Thymus (tissue), 11 donors: ENCODE measurements around the gene CSTF1. TPM values are rescaled to one million over a fixed set of nuclear protein-coding genes. Genes with fewer than 3 reads are reported as not detected.
"Not testable (repeated sequence)": the region's sequence is repeated elsewhere in the genome, so short reads cannot be mapped to it uniquely, and the experiment has no call there.

Experiments used
- DNase-seq, 9 donors: peaks; one replicate each; pipeline ENCODE4 v3.0.0-alpha.2; 2013; ENCODE audit warnings: low spot score in 9 of 9, low read depth in 6 of 9, missing footprints in 1 of 9
- H3K27ac ChIP-seq, 2 donors: one replicate each; pipeline ENCODE4 v1.5.1; 2013; ENCODE audit warnings: control low read depth in 1 of 2, low read depth in 1 of 2, low read length in 1 of 2, mild to moderate bottlenecking in 1 of 2, moderate library complexity in 1 of 2
- H3K27me3 ChIP-seq, 2 donors: one replicate each; pipeline ENCODE4 v1.5.1; 2013; ENCODE audit warnings: low read length in 1 of 2; ENCODE audit not compliant: control insufficient read depth in 2 of 2, insufficient read depth in 1 of 2
- H3K36me3 ChIP-seq, 2 donors: one replicate each; pipeline ENCODE4 v1.5.1; 2013; ENCODE audit warnings: low read length in 1 of 2, mild to moderate bottlenecking in 1 of 2, moderate library complexity in 1 of 2; ENCODE audit not compliant: control insufficient read depth in 2 of 2, insufficient read depth in 2 of 2
- H3K4me1 ChIP-seq, 2 donors: one replicate each; pipeline ENCODE4 v1.5.1; 2013; ENCODE audit warnings: low read length in 2 of 2; ENCODE audit not compliant: control insufficient read depth in 2 of 2, insufficient read depth in 2 of 2
- H3K4me3 ChIP-seq, 2 donors: one replicate each; pipeline ENCODE4 v1.5.1; 2013; ENCODE audit warnings: low read length in 2 of 2, control low read depth in 1 of 2, mild to moderate bottlenecking in 1 of 2
- H3K9me3 ChIP-seq, 2 donors: one replicate each; pipeline ENCODE4 v1.5.1; 2013; ENCODE audit warnings: low read length in 1 of 2, mild to moderate bottlenecking in 1 of 2; ENCODE audit not compliant: control insufficient read depth in 2 of 2, insufficient read depth in 1 of 2
- WGBS: extraction: QIAGEN DNeasy Blood & Tissue Kit; methylation state at CpG from one replicate; pipeline ENCODE4 v1.1.7; 2013; 5-methylcytosine and 5-hydroxymethylcytosine counted together
- polyA plus RNA-seq: library from polyadenylated mRNA; stranded (reverse); fragments of 200-250 nt; gene quantifications from one replicate; pipeline ENCODE4 v1.2.3, GENCODE V29; 2013
- total RNA-seq: library from RNA; stranded (reverse); fragments of 120-200 nt; gene quantifications from one replicate; pipeline ENCODE4 v1.2.4, GENCODE V29; 2013
- donor health status: healthy.

CSTF1 gene
- total and polyA plus RNA-seq, 2 donors, result 16.0 to 35.0 TPM

- H3K4me3 ChIP-seq, result peak overlapping the region; percentile 77 to 80
- peaks cover 16 to 17% of the 10 kb centered on the region in 2 donors for H3K4me1 ChIP-seq
- DNase-seq, result peak in 1 of 9 donors; percentile 17
- no peaks in the 10 kb centered on the region for H3K27me3 ChIP-seq
- 45% methylated on average over 10 of the region's 10 CpGs for WGBS
- peaks cover 10 to 43% of the 10 kb centered on the region in 2 donors for H3K36me3 ChIP-seq
- no peaks in the 10 kb centered on the region for H3K9me3 ChIP-seq
- peak overlapping the region in 1 of 2 donors; percentile 99 for H3K27ac ChIP-seq
Measured at GRCh38 chr20:56391037-56391436, 1.4 kb upstream of the CSTF1 start.

- peaks cover 11 to 44% of the 10 kb centered on the region in 2 donors for H3K36me3 ChIP-seq
- peak overlapping the region; percentile 89 to 99 for H3K27ac ChIP-seq
- peak in 1 of 9 donors; percentile 12 for DNase-seq
- H3K4me1 ChIP-seq, result peaks cover 16 to 17% of the 10 kb centered on the region in 2 donors
- no peaks in the 10 kb centered on the region for H3K27me3 ChIP-seq
- H3K9me3 ChIP-seq, result no peaks in the 10 kb centered on the region
- peak overlapping the region; percentile 77 to 80 for H3K4me3 ChIP-seq
- under 1% methylated on average over 29 of the region's 29 CpGs for WGBS
Measured at GRCh38 chr20:56391596-56392131, 781 bp upstream of the CSTF1 start.

- peak overlapping the region; percentile 89 to 99 for H3K27ac ChIP-seq
Measured at GRCh38 chr20:56392881-56393482, 537 bp downstream of the CSTF1 start.

GRCh38 chr20:56393653-56394052 lies 1.2 kb downstream of the CSTF1 start:
- Histone ChIP-seq H3K27ac (no peak overlapping the region), H3K27me3 (no peaks in the 10 kb centered on the region), H3K36me3 (peaks cover 28 to 49% of the 10 kb centered on the region in 2 donors), H3K4me3 (peak overlapping the region; percentile 77 to 80), H3K4me1 (peaks cover 16 to 17% of the 10 kb centered on the region in 2 donors), H3K9me3 (no peaks in the 10 kb centered on the region)
- DNase-seq, result no peak
- WGBS, result 90% methylated on average over 8 of the region's 8 CpGs

More at GRCh38 chr20:56392881-56393482, 537 bp downstream of the CSTF1 start:
- peaks cover 23 to 48% of the 10 kb centered on the region in 2 donors for H3K36me3 ChIP-seq
- H3K9me3 ChIP-seq, result no peaks in the 10 kb centered on the region
- H3K27me3 ChIP-seq, result no peaks in the 10 kb centered on the region
- 1% methylated on average over 18 of the region's 18 CpGs for WGBS
- DNase-seq, result peak in 2 of 9 donors; percentile 10 to 38
- H3K4me3 ChIP-seq, result peak overlapping the region; percentile 77 to 80
- H3K4me1 ChIP-seq, result peaks cover 16 to 17% of the 10 kb centered on the region in 2 donors

GRCh38 chr20:56395166-56395565 lies 2.7 kb downstream of the CSTF1 start:
- peaks cover 34 to 51% of the 10 kb centered on the region in 2 donors for H3K36me3 ChIP-seq

GRCh38 chr20:56400001-56400640 lies 7.7 kb downstream of the CSTF1 start:
- H3K27me3 ChIP-seq, result no peaks in the 10 kb centered on the region
- peaks cover 59 to 79% of the 10 kb centered on the region in 2 donors for H3K36me3 ChIP-seq
- DNase-seq, result peak in 7 of 9 donors; percentile 61 to 85 (median 74)
- H3K4me1 ChIP-seq, result no peaks in the 10 kb centered on the region
- H3K4me3 ChIP-seq, result no peak overlapping the region
- H3K9me3 ChIP-seq, result peaks cover 0 to 1% of the 10 kb centered on the region in 2 donors
- H3K27ac ChIP-seq, result no peak overlapping the region

More at GRCh38 chr20:56395166-56395565, 2.7 kb downstream of the CSTF1 start:
- 94% methylated on average over 4 of the region's 4 CpGs for whole genome bisulfite sequencing
- H3K9me3 ChIP-seq, result no peaks in the 10 kb centered on the region
- no peak overlapping the region for H3K4me3 ChIP-seq
- peaks cover 13 to 16% of the 10 kb centered on the region in 2 donors for H3K4me1 ChIP-seq
- DNase-seq, result no peak
- no peak overlapping the region for H3K27ac ChIP-seq
- H3K27me3 ChIP-seq, result no peaks in the 10 kb centered on the region

GRCh38 chr20:56403465-56403864 lies 11.0 kb downstream of the CSTF1 start:
- H3K27ac ChIP-seq, result no peak overlapping the region
- H3K9me3 ChIP-seq, result peaks cover 0 to 1% of the 10 kb centered on the region in 2 donors
- no peak for DNase-seq
- no peaks in the 10 kb centered on the region for H3K27me3 ChIP-seq
- H3K36me3 ChIP-seq, result peaks cover 50 to 71% of the 10 kb centered on the region in 2 donors
- no peaks in the 10 kb centered on the region for H3K4me1 ChIP-seq
- 98% methylated on average over 26 of the region's 26 CpGs for WGBS
- no peak overlapping the region for H3K4me3 ChIP-seq

- not testable (repeated sequence) for DNase-seq, H3K27me3 ChIP-seq, H3K27ac ChIP-seq, H3K9me3 ChIP-seq, H3K4me1 ChIP-seq, H3K4me3 ChIP-seq
- H3K36me3 ChIP-seq, result peaks cover 47 to 64% of the 10 kb centered on the region in 2 donors
- WGBS, result 97% methylated on average over 12 of the region's 12 CpGs
Measured at GRCh38 chr20:56405356-56405755, 12.9 kb downstream of the CSTF1 start.

GRCh38 chr20:56406910-56407309 lies 14.5 kb downstream of the CSTF1 start:
- 98% methylated on average over 3 of the region's 3 CpGs for WGBS
- no peak overlapping the region for H3K4me3 ChIP-seq
- peaks cover 39 to 51% of the 10 kb centered on the region in 2 donors for H3K36me3 ChIP-seq
- H3K27ac ChIP-seq, result no peak overlapping the region
- H3K27me3 ChIP-seq, result no peaks in the 10 kb centered on the region
- DNase-seq, result no peak
- peaks cover 5 to 10% of the 10 kb centered on the region in 2 donors for H3K4me1 ChIP-seq
- peaks cover 0 to 1% of the 10 kb centered on the region in 2 donors for H3K9me3 ChIP-seq
